Upper lobe of left lung (tissue), 6 donors: Measurements from ENCODE around the gene AMOTL1. TPM values are rescaled to one million over a fixed set of nuclear protein-coding genes. Genes with fewer than 3 reads are reported as not detected.

ENCODE experiments used
- ATAC-seq, 2 donors: fragments of 200-7000 bp; cut with Tn5 transposase; one replicate each; pipeline ENCODE4 v1.9.1; 2022; ENCODE audit warnings: mild to moderate bottlenecking in 2 of 2, moderate library complexity in 2 of 2; ENCODE audit not compliant: low FRiP score in 2 of 2
- DNase-seq, 2 donors: peaks; one replicate each; pipeline ENCODE4 v3.0.0-alpha.2; 2019 to 2020
- H3K27ac ChIP-seq, 4 donors: fragments of 200-600 bp; sonication (generic); one replicate each; pipeline ENCODE4 v1.5.1; 2016 to 2019
- H3K27me3 ChIP-seq, 4 donors: fragments of 200-600 bp; sonication (generic); one replicate each; pipeline ENCODE4 v1.5.1; 2017 to 2019
- H3K36me3 ChIP-seq, 4 donors: fragments of 200-600 bp; sonication (generic); one replicate each; pipeline ENCODE4 v1.5.1; 2016 to 2019
- H3K4me1 ChIP-seq, 4 donors: fragments of 200-600 bp; sonication (generic); one replicate each; pipeline ENCODE4 v1.5.1; 2018 to 2019
- H3K4me3 ChIP-seq, 4 donors: fragments of 200-600 bp; sonication (generic); one replicate each; pipeline ENCODE4 v1.5.1; 2017 to 2019; ENCODE audit warnings: mild to moderate bottlenecking in 2 of 4, moderate library complexity in 1 of 4
- H3K9me3 ChIP-seq, 4 donors: fragments of 200-600 bp; sonication (generic); one replicate each; pipeline ENCODE4 v1.5.1; 2018 to 2019
- EP300 ChIP-seq, 4 donors: sonication (generic); formaldehyde crosslinking; IDR thresholded peaks; one replicate each; pipeline ENCODE4 v1.5.1; 2017; ENCODE audit warnings: antibody characterized with exemption in 4 of 4, control low read depth in 2 of 4
- POLR2A ChIP-seq, 4 donors: fragments of 450-650 bp; IDR thresholded peaks; one replicate each; pipeline ENCODE4 v1.5.1; 2016 to 2017; ENCODE audit warnings: antibody characterized with exemption in 4 of 4, mild to moderate bottlenecking in 2 of 4
- POLR2AphosphoS5 ChIP-seq, 2 donors: sonication (generic); formaldehyde crosslinking; IDR thresholded peaks; one replicate each; pipeline ENCODE4 v1.5.1; 2017; ENCODE audit warnings: antibody characterized with exemption in 2 of 2
- WGBS, 2 donors: methylation state at CpG; one replicate each; pipeline ENCODE4 v1.1.5; 2017 to 2018; 5-methylcytosine and 5-hydroxymethylcytosine counted together
- total RNA-seq, 6 donors: library from RNA; depleted of rRNA in 4 of 6; stranded (reverse); fragments of >200 nt in 4 of 6; gene quantifications; one replicate each; pipeline versions ENCODE4 v1.1.0 to v1.2.1, GENCODE V29; 2016 to 2021
- TF ChIP-seq, protein P1 (sequence below), 6 experiments: fragments of 450-650 bp in 4 of 6; fragments of 200-600 bp in 2 of 6; sonication (generic) in 2 of 6; IDR thresholded peaks; one replicate each; pipeline ENCODE4 v1.5.1; 2016 to 2019; ENCODE audit warnings: antibody characterized with exemption in 6 of 6
- donor health status: DM: no; HTN: no; CAD: no; lungs with moderate emphysema.
- donor health status: DM: no; HTN: yes; CAD: no; lungs with severe emphysema.

AMOTL1 gene
- total RNA-seq, 6 donors from 2014 or later, result 30.4 to 54.7 (median 46.1) TPM

DNA sequence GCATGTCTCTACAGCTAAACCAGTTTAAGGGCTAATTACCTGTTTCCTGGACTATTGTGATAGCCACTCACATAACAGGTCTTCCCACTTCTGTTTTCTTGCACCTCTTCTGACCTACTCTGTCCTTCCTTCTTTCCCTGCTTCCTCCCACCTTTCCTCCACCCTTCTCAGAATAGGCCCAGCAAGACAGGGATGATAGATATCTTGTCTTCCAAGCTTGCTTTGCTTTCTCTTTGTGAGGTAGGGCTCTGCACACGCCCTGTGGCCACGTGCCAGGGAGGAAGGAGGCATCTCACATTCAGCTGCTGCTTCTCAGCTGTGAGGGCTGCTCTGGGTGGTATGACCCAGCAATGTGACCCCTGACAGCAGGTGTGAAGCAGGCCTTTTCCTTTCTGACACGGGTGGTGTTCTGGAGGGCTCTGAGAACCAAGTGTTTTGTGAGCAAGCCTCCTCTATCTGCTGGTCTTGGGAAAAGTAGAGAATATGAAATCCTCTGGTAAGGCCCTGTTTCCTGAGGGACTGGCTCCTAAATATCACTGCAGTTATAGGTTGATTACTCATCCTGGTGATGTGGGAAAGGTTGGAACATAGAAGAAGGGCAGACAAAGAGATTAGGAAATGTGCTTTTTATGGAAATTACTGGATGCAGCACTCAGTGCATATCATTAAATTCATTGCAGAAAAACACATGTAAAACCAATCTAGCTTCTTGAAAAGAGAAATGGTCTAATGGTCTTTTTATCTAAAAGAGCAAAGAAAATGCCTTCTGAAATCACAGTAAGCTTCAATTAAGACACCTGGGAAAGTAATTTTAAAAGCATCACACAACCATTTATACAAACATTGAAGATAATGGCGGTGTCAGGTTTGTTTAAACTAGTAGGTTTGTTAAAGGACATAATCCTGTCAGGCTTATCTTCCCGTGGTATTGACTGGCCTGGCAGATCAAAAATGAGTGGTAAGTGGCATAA is 8.5 kb downstream of the AMOTL1 start:
- Histone ChIP-seq H3K4me1 (peaks cover 36 to 69% (median 53%) of the 10 kb centered on the region in 4 donors), H3K27ac (peak overlapping the region in 2 of 4 donors; percentile 25 to 62), H3K36me3 (no peaks in the 10 kb centered on the region), H3K9me3 (no peaks in the 10 kb centered on the region), H3K27me3 (no peaks in the 10 kb centered on the region), H3K4me3 (no peak overlapping the region)
- WGBS, 2 donors, result 29 to 30% methylated on average over 4 to 5 of the region's 5 CpGs
- DNase-seq (no peak), ATAC-seq (peak in 1 of 2 donors; percentile 46)
- TF ChIP-seq EP300 (IDR thresholded peaks at IDR 0.05), result no peak
- TF ChIP-seq, protein P1, sequence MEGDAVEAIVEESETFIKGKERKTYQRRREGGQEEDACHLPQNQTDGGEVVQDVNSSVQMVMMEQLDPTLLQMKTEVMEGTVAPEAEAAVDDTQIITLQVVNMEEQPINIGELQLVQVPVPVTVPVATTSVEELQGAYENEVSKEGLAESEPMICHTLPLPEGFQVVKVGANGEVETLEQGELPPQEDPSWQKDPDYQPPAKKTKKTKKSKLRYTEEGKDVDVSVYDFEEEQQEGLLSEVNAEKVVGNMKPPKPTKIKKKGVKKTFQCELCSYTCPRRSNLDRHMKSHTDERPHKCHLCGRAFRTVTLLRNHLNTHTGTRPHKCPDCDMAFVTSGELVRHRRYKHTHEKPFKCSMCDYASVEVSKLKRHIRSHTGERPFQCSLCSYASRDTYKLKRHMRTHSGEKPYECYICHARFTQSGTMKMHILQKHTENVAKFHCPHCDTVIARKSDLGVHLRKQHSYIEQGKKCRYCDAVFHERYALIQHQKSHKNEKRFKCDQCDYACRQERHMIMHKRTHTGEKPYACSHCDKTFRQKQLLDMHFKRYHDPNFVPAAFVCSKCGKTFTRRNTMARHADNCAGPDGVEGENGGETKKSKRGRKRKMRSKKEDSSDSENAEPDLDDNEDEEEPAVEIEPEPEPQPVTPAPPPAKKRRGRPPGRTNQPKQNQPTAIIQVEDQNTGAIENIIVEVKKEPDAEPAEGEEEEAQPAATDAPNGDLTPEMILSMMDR (IDR thresholded peaks at IDR 0.05), result no peak
- no peak for TF ChIP-seq POLR2AphosphoS5 (IDR thresholded peaks at IDR 0.05)
- TF ChIP-seq POLR2A (IDR thresholded peaks at IDR 0.05), result no peak

DNA sequence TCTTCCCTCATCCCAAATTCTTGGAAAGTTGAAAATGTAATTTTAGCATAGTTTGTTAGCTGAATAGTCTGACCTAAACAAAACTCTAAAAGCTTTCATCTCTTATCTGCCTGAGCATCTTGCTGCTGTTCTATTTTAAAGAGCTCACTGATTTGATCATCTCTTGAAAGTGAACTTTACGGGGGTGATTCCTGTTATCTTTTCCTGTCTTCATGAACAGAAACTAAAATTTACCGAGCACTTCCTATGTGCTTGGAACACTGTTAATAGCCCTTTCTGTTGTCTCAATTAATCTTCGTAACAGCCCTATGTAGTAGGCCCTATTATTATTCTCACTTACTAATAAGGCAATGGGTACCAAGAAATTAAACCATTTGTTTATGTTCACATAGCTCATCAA is 12.3 kb downstream of the AMOTL1 start:
- WGBS, 2 donors, result 21 to 34% methylated on average over 3 of the region's 3 CpGs

DNA sequence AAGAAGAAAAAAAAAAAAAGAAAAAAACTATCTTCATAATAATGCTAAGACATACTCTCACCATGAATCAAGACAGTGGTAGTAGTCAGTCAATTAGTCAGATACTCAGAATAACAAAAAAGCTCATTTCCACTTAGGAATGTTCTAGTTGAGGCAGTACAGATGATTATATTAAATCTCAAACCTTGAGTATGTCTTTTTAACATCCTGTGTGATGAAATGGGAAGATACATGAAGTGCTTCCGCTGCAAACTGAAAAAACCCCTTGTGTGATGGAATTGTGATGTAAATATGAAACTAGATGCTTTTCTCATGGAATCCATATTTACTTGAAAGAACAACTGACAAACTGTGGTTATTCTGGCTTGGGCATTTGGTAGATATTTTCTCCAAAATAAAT is 13.7 kb downstream of the AMOTL1 start:
- no peak for ATAC-seq
- H3K36me3 ChIP-seq, result no peaks in the 10 kb centered on the region
- 72 to 82% methylated on average over 1 of the region's 1 CpG for WGBS, 2 donors

More for the DNA sequence above, 12.3 kb downstream of the AMOTL1 start:
- Histone ChIP-seq H3K4me1 (peaks cover 25 to 68% (median 56%) of the 10 kb centered on the region in 4 donors), H3K4me3 (peak overlapping the region in 1 of 4 donors; percentile 6), H3K36me3 (no peaks in the 10 kb centered on the region), H3K27ac (peak overlapping the region in 3 of 4 donors; percentile 41 to 58 (median 54)), H3K9me3 (no peaks in the 10 kb centered on the region), H3K27me3 (no peaks in the 10 kb centered on the region)
- no peak for TF ChIP-seq POLR2AphosphoS5 (IDR thresholded peaks at IDR 0.05)
- TF ChIP-seq POLR2A (IDR thresholded peaks at IDR 0.05), result no peak
- TF ChIP-seq EP300 (IDR thresholded peaks at IDR 0.05), result no peak
- TF ChIP-seq, protein P1 (IDR thresholded peaks at IDR 0.05), result no peak
- ATAC-seq, result no peak
- no peak for DNase-seq

DNA sequence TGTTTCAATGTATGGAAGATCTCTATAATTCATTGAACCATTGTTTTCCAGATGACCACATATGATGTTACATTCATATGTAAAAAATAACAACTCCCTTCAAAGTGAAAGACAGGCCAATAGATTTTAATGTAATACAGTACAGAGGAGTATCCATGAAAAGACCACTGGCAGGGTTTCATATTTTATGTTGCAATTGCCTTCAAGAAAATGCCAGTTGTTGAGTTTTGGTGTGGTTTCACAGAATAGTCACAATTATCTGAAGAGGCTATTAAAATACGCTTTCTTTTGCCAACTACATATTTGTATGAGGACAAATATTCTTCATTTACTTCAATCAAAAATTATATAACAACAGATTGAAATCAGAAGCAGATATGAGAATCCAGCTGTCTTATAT is 14.3 kb downstream of the AMOTL1 start:
- Histone ChIP-seq H3K4me3 (no peak overlapping the region), H3K27me3 (no peaks in the 10 kb centered on the region), H3K9me3 (no peaks in the 10 kb centered on the region), H3K27ac (no peak overlapping the region), H3K36me3 (no peaks in the 10 kb centered on the region), H3K4me1 (peaks cover 20 to 66% (median 55%) of the 10 kb centered on the region in 4 donors)
- 58 to 61% methylated on average over 1 of the region's 1 CpG for WGBS, 2 donors
- no peak for ATAC-seq
- DNase-seq, result no peak
- no peak for TF ChIP-seq POLR2AphosphoS5 (IDR thresholded peaks at IDR 0.05)
- no peak for TF ChIP-seq EP300 (IDR thresholded peaks at IDR 0.05)
- TF ChIP-seq, protein P1 (IDR thresholded peaks at IDR 0.05), result no peak
- TF ChIP-seq POLR2A (IDR thresholded peaks at IDR 0.05), result no peak

More for the DNA sequence above, 13.7 kb downstream of the AMOTL1 start:
- H3K9me3 ChIP-seq, result no peaks in the 10 kb centered on the region
- H3K27me3 ChIP-seq, result no peaks in the 10 kb centered on the region
- no peak for DNase-seq
- peaks cover 20 to 67% (median 55%) of the 10 kb centered on the region in 4 donors for H3K4me1 ChIP-seq
- TF ChIP-seq EP300 (IDR thresholded peaks at IDR 0.05) (no peak), POLR2AphosphoS5 (IDR thresholded peaks at IDR 0.05) (no peak)
- TF ChIP-seq, protein P1 (IDR thresholded peaks at IDR 0.05), result no peak
- H3K4me3 ChIP-seq, result no peak overlapping the region
- peak overlapping the region in 1 of 4 donors; percentile 54 for H3K27ac ChIP-seq
